Stimulated activated CD8-positive, alpha-beta memory T cell treated with anti-CD3 and anti-CD28 coated beads, Interleukin-7, amount 100 ng/mL, for 48 hours (primary cell): ENCODE data around the gene IFT172.

Source experiments
- DNase-seq, 2 donors: peaks; one replicate each; pipeline ENCODE4 v3.0.0-alpha.2; 2020; ENCODE audit warnings: low read depth in 1 of 2; ENCODE audit errors: extremely low read depth in 1 of 2

Gene IFT172

DNA sequence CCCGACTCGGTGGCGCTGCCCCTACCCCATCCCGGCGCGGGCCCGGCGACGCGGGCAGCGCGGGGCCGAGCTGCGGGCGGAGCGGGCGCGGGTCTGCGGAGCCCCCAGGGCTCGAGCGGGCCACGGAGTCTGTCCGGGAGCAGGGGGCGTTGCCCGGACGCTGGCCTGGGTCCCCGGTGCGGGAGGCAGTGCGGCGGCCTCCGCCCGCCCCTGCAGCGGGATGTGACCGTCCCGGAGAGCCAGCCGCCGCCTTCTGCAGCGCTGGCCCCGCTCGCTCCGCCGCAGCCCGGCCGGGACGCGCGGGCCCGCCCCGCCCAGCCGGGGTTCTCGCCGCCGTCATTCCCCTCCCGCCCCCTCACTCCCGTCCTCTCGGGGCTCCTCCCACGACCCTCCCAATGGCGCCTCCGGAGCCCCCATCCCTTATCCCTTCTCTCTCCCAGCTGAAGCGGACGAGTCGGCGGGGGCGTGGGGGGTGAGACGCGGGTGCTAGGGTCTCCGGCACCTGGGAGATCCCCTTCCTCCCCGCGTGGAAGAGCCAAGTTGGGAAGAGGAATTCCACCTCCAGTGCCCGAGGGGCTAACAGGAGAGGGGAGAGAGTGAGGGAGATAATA, 5.5 kb upstream of the IFT172 start, which contains the start of gene FNDC4:
Gene FNDC4, minus strand, starts transcription at position 257 of the 611 bp plus-strand sequence. CDS start 521 bp downstream, outside the sequence.
- DNase-seq: no peak

DNA sequence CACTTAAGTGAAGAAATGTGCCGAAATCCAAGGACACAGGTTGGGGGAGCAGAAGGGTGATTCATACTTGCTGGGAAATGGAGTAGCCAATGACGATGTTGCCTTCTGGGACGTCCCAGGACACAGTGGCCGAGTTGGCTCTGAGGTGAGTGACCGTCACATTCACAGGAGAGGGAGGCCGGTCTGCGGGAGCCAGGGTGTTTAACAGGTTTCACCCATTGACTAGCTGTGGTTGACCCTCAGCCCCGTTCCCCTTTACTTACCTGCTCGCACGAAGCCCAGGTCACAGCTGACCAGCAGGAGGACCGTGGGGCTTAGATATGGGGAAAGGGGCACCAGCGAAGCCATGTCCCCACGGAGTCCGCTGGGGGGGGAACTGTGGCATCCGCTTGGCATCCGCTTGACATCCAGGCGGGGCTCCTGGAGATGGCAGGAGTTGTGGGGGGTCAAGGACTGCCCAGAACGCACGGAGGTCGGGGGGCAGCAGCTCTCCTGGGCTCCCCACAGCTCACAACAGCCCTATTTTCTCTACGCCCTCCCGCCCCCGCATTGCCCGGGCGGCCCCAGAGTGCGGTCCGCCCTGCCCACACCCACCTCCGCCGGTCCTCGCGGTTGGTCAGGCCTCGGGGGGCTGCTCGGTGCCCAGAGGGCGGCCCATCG, 4.9 kb upstream of the IFT172 start:
- no peak for DNase-seq

DNA sequence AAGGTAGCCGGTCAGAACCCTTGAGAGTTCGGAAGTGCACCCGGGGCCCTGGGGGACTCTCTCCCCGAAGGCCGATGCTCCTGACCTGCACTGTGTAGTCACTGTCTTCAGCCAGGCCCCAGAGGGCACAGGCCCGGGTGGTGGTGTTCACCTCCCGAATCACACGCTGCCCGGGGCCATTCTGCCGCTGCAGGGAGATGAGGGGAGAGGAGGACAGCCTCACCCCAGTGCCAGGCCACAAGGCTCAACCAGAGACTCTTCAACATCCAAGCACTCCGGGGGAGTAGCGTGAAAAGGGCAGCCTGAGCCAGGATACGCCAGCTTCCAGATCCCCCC, 4.4 kb upstream of the IFT172 start:
- DNase-seq: no peak

DNA sequence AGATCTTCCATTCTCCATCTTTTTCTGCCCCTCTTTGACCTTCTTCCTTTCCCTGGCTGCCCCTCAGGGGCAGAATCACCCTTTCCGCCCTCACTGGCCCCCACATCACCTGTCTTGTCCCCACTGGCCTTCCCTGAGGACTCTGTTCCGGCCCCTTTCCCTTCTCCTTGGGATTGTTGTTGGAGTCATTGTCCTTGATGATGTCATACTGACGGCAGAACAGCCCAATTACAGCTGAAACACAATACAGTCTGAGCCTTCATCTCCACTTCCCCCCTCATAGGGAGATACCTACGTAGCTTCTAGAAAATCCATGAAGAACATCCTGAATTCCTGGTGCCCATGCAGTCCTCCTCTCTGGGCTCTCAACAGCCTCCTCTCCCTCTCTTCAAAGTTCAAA, 3.0 kb upstream of the IFT172 start:
- DNase-seq: no peak

DNA sequence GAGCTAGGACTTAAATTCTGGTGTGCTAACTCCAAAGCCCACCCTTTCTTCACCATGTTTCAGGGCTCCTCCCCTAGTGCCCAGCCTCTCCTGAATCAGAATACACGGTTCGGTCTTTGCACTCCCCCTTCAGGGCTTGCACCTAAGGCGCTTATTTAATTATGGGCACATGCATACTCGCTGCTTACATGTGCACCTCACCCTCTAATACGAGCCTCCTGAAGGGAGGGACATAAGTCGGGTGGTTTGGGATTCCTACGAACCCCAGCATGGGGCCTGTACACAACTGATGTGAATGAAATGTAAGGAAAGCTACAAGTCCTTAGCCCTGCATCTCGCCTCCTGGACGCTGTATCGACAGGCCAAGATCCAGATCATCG, 435 bp downstream of the IFT172 start:
- DNase-seq: no peak

DNA sequence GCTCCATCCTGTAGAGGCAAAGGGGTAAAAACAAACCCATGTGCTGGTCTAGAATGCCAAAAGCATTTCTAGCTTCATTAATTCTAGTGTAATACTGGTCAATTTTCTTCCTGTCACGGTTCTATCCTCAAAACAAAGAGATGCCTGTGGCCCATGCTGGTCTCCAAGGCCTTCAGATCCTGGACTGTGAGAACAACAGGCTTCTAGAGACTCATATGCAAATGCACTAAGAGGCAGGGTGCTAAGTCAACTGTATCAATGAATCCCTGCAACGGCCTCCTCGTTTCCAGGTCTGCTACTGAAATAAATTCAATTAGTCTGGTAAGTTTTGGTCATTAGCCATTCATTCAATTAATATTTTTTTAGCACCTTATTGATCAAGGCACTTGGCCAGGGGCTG, 4.0 kb downstream of the IFT172 start:
- DNase-seq: no peak

DNA sequence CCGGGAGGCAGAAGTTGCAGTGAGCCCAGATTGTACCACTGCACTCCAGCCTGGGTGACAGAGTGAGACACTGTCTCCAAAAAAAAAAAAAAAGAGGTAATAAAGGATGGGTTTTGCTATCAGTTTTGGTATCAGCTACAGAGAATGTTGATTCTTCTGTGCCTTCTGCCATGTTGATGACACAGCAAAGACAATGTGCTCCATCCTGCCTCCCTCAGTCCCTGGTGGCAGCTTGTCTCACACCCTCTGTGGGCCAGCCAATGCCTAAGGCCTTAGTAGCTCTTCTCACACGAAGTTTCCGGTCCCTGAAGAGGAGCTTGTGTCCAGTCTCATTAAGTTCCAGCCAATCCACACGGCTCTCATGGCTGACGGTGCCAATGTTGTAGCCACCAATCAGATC, 17.6 kb downstream of the IFT172 start:
- DNase-seq: no peak

DNA sequence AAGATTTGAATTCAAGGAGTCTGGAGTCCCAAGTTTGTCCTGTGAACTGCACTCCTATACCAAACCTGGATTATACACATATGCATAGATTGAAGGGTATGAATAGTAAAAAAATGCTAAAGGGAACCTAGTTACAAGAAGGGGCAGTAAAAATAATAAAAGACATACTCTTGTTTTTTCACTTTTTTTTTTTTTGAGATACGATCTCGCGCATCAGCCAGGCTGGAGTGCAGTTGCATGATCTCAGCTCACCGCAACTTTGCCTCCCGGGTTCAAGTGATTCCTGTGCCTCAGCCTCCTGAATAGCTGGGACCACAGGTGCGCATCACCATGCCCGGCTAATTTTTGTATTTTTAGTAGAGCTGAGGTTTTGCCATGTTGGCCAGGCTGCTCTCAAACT, 25.1 kb downstream of the IFT172 start:
- DNase-seq: no peak

DNA sequence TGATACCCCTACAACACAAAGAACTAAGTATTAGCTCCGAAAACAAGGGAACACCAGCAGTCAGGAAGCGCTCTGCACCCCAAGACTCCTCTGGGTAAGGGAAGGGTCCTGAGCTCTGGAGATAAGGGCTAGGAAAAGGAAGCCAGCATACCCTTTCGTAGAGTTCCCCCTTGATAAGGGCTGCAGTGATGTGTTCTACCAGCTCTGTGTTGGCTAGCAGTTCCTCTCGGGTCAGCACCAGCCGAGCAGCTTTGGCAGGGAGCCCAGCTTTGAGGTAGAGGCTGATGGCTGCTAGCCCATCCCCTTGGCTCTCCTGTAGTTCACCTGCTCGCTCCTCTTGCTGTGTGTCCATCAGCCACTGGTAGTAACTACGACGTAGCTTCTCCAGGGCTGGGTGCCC, 28.4 kb downstream of the IFT172 start:
- no peak for DNase-seq

DNA sequence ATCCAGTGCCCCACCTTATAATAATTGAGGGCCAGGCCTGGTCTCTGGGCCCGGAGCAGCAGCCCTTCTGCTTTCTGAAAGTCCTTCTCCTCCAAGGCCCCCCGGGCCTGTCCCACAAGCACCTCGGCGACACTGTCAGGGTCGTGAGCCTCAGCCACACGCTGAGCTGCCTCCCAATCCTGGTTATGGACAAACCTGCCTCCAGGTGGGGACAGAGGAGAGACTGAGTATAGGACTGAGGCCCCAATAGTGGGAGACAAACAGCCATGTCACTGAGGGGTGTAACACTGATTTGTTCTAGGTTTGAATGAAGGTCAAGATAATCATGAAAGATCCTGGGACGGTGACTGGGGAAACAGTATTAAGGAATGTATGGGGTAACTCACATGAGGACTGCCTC, 35.6 kb downstream of the IFT172 start:
- DNase-seq: no peak

DNA sequence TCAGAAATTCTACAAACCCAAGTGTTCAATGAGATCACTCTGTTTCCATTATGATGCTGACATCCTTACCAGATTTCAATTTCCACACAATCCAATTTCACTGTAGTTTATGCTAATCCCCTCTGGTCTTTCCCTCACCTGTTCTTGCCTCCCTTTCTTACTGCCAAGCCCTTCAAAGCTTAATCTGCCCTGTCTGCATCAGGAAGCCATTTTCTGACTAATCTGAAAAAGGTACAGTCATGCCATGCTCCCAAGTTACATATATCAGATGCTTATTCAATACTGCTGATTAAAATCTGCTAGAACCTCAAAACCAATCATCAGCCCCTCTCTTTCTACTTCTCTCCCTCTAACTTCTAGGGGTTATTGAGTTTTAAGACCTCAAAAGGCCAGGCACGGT, 38.4 kb downstream of the IFT172 start:
- DNase-seq: no peak

DNA sequence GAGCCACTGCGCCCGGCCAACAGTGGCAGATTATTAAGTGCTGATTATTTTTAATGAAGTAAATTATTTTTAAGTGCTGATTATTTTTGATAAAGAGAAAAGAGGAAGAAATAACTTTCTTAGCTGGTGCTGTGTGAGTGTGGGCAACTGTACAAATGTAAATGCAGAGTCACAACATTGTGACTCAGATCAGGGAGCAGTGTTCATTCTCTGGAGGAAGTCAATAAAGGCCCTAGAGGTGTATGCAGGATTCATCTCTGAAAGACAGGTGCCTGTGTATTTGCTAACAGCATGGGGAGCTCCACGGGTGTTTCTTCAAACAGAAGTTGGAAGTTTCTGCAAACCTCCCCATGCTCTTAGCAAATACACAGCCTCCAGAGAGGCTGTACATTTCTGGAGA, 41.2 kb downstream of the IFT172 start:
- DNase-seq: no peak

DNA sequence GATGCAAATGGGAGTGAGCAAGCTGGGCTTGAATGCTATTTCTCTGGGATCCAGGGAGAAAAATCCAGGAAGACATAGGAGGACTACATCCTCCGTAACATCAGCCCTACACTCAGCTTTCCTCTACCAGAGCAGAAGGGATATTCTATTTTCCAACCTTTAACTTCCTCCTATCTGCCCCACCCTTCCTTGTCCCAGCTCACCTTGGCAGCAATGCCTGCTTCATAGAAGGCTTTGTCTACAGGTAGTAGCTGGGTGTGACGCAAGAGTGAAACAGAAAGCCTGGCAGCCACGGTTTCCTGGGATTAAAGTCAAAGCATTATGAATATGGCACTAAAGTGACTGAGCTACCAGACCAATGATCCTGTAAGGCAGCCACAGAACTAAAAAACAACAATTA, 43.5 kb downstream of the IFT172 start:
- DNase-seq: no peak

DNA sequence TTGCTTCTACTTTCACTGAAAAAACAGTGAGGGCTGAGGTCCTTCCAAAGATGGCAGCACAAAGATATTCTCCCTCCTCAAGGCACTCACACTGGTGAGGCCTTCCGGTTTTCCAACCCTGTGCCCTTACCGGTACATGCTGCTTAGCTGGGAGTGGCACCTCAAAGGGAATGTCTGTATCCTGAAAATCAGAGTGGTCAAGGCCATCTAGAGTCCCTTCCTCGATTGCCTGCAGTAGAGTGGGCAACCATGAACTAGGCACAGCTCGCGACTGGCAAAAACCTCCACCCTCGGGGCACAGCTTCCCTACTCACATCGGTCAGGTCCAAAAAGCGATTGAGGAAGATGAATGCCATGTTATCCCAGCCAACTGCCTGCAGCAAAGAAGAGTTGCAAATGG, 43.9 kb downstream of the IFT172 start:
- DNase-seq: no peak

DNA sequence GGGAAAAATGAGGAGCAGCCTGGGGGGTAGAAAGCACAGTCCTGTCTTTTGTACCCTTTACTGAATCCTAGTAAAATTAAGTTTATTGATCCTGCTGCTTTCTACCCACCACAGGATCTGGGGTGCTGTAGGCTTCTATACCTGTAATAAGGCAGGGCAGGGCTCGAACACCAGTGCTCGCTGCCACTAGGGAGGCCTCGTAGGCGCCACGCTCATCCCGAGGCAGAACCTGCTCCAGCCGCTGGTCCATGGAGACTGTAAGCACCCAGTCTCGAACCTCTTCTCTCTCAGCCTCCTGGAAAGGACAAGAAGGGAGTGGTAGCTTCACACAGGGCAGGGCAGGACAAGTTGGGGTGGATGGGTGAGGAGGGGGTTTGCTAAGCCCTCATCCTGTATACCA, 44.4 kb downstream of the IFT172 start:
- no peak for DNase-seq

DNA sequence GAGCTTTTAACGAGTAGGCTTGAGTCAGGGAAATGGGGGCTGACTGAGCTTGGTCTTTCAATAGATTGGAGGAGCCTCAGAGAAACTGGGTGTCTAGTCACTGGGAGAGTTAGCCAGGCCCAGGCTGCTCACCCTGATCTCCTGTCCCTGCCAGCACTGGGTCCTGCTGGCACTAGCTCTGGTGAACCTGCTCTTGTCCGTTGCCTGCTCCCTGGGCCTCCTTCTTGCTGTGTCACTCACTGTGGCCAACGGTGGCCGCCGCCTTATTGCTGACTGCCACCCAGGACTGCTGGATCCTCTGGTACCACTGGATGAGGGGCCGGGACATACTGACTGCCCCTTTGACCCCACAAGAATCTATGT, 46.6 kb downstream of the IFT172 start:
- DNase-seq: no peak

DNA sequence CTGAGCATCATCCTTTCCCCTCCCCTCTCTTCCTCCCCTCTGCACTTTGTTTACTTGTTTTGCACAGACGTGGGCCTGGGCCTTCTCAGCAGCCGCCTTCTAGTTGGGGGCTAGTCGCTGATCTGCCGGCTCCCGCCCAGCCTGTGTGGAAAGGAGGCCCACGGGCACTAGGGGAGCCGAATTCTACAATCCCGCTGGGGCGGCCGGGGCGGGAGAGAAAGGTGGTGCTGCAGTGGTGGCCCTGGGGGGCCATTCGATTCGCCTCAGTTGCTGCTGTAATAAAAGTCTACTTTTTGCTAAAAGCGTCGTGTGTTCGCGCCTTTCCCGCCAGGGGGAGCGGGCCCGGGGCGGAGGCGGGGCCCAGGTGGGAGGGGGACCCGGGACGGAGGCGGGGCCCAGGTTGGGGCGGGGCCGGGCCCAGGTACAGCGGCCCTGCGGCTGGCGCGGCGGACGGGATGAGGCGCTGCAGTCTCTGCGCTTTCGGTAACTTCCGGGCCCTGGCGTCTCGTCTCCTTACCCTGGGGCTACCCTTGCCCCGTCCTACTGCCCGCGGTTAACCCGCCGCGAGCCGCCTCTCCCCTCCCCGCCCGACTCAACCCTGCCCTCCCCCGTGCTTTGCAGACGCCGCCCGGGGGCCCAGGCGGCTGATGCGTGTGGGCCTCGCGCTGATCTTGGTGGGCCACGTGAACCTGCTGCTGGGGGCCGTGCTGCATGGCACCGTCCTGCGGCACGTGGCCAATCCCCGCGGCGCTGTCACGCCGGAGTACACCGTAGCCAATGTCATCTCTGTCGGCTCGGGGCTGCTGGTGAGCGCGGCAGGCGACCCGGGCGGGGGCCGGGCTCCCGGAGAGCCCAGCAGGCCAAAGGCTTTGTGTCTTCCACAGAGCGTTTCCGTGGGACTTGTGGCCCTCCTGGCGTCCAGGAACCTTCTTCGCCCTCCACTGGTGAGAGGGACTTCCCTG, 47.3 kb downstream of the IFT172 start, which contains the start of gene KRTCAP3:
Gene KRTCAP3, plus strand, starts transcription at position 424 of the 962 bp plus-strand sequence. Its CDS starts 32 bp downstream, at position 456.
- DNase-seq: no peak

DNA sequence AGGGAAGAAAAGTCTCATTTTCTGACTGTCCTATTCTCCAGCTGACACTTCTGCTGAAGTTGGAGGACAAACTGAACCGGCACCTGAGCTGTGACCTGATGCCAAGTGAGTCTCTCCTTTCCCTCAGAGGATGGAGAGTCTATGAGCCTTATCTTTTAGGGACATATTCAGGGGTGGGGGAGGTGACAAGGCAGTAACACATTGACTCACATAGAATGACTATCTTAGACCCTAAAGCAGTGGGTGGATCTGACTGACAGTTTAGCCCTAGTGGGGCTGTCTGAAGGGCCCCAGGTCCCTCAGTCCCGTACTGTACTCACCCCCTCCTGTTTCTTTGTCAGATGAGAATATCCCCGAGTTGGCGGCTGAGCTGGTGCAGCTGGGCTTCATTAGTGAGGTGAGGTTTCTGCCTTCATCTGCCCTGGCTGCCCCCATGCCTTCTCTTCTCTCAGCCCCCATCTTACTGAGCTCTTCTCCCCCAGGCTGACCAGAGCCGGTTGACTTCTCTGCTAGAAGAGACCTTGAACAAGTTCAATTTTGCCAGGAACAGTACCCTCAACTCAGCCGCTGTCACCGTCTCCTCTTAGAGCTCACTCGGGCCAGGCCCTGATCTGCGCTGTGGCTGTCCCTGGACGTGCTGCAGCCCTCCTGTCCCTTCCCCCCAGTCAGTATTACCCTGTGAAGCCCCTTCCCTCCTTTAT, 48.2 kb downstream of the IFT172 start:
- no peak for DNase-seq

DNA sequence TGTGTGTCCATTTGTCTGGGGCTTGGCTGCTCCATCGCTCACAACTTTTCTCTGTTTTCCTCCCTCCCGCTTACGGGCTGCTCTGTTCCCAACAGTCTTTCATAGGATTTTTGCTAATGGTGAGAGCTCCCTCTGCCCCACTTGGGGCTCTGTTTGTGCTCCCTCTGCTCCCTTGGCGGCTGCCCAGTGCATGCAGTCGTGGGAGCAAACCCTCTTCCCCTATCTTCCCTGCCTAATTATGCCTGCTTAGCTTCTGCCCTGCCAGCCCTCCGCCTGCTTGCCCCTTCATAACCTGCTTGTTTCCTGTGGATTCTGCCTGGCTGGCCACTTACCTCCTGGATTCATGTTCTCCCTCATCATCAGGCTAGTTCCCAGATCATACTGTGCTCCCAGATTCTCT, 53.9 kb downstream of the IFT172 start:
- no peak for DNase-seq

DNA sequence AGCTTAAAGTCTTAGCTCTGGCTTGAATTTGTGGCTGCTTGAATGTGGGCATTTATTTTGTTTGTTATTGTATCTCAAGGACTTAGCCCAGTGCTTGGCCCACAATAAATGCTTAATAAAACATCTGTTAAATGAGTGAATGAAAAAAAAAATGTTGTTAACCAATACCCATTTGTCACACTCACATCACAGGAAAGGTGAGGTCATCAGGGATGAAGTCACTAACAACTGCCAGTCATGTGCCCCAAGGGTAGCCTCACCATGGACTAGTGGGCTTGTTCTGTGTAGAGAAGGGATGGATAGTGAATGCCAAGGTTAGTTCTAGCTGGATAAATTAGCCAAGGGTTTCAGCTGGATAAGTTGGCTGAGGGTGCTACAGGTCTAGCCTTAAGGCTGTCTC, 58.1 kb downstream of the IFT172 start:
- peak in 1 of 2 donors; percentile 20 for DNase-seq

DNA sequence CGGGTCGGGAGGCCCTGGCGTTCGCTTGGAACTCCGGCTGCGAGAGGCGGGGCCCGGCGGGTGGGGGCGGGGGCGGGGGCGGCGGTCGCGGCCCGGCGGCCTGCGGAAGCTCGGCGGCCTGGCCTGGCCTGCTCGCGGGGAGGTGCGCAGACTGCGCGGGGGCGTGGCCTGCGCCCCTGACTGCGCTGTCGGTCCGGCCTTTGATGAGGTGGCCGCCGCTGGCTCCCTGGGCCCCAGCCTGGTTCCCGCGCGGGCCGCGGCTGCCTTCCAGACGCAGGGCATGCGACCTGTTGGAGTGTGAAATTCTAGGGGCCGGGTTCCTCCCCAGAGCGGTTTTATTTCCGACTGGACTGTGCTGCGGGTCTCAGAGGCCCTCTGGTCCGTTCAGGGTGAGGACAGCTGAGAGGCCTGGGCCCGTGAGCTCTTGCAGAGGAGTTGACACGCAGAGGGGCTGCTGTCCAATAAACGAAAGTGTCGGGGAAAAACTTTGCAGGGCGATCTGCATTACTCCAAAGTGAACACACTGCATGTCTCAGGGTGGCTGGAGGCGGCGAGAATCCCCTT, 60.5 kb downstream of the IFT172 start:
- DNase-seq: peak; percentile 67 to 74
